KG1 (cell line): ENCODE data around the gene IRF2.

Source experiments
- DNase-seq: peaks from one replicate; lab custom pipeline; 2025; lab: John Stamatoyannopoulos, UW

The IRF2 gene

GRCh38 chr4:184368290-184368689 lies 106.1 kb downstream of the IRF2 start:
- no peak for DNase-seq

- no peak for DNase-seq
These were observed 110.0 kb downstream of the IRF2 start for GRCh38 chr4:184364100-184364921.

- no peak for DNase-seq
These were observed 111.1 kb downstream of the IRF2 start for GRCh38 chr4:184363258-184363657.

- no peak for DNase-seq
These were observed 112.0 kb downstream of the IRF2 start for GRCh38 chr4:184362396-184362795.

GRCh38 chr4:184361443-184361842 lies 112.9 kb downstream of the IRF2 start:
- DNase-seq = no peak

- DNase-seq = no peak
These were observed 114.5 kb downstream of the IRF2 start for GRCh38 chr4:184359888-184360287.

GRCh38 chr4:184358521-184359232 lies 115.7 kb downstream of the IRF2 start:
- no peak for DNase-seq

- no peak for DNase-seq
These were observed 116.6 kb downstream of the IRF2 start for GRCh38 chr4:184357772-184358171.

- DNase-seq = no peak
These were observed 117.2 kb downstream of the IRF2 start for GRCh38 chr4:184357165-184357564.

GRCh38 chr4:184356366-184356765 lies 118.0 kb downstream of the IRF2 start:
- DNase-seq = no peak

- DNase-seq = no peak
These were observed 118.5 kb downstream of the IRF2 start for GRCh38 chr4:184355857-184356256.

- DNase-seq = peak; percentile 54
These were observed 119.2 kb downstream of the IRF2 start for GRCh38 chr4:184355111-184355604.

GRCh38 chr4:184352891-184353290 lies 121.5 kb downstream of the IRF2 start:
- DNase-seq = no peak

- DNase-seq = no peak
These were observed 122.5 kb downstream of the IRF2 start for GRCh38 chr4:184351560-184352451.

- DNase-seq = no peak
These were observed 123.4 kb downstream of the IRF2 start for GRCh38 chr4:184350964-184351363.

- no peak for DNase-seq
These were observed 124.0 kb downstream of the IRF2 start for GRCh38 chr4:184350213-184350817.

GRCh38 chr4:184349283-184350039 lies 124.9 kb downstream of the IRF2 start:
- DNase-seq = no peak

GRCh38 chr4:184348311-184349233 lies 125.8 kb downstream of the IRF2 start:
- DNase-seq = no peak

- peak; percentile 13 for DNase-seq
These were observed 126.8 kb downstream of the IRF2 start for GRCh38 chr4:184347251-184348239.
